ENCODE results near the gene OVOL2.

DNA sequence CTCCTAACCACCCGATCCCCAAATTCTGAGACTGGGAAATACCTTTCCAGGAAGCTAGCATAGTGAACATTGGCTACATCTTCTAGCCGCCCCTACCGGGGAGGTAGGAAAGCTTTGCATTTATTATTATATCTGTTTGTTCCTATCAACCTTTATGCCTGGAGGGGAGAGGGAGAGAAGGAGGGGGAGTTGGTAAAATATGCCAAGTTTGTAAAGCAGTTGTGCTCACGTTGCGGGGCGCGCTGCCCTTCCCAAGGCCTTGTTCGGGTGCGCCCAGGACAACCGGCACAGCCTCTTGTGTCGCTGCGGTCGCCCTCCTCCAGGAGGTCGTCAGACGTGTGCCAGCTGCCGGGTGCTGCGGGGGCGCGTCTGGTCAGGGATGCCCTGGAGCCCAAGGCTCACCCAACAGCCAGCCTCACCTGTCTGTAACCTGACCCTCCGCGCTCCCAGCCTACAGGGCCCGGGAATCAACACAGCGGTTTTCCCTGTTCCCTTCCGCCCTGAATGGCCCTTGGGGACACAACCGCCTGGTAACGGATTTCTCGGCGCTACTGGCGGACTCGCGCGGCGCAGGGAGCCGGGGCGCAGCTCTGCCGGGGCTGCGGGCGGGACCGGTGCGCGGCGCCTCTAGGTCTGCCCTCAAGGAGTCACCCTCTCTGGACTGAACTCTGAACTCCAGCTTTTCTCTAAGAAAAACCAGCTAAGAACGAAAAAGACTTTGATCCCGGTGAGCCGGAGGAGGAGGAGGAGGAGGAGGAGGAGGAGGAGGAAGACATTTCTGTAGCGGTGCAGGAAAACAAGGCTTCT is 1.1 kb upstream of the OVOL2 start:
- TF ChIP-seq, protein P1, sequence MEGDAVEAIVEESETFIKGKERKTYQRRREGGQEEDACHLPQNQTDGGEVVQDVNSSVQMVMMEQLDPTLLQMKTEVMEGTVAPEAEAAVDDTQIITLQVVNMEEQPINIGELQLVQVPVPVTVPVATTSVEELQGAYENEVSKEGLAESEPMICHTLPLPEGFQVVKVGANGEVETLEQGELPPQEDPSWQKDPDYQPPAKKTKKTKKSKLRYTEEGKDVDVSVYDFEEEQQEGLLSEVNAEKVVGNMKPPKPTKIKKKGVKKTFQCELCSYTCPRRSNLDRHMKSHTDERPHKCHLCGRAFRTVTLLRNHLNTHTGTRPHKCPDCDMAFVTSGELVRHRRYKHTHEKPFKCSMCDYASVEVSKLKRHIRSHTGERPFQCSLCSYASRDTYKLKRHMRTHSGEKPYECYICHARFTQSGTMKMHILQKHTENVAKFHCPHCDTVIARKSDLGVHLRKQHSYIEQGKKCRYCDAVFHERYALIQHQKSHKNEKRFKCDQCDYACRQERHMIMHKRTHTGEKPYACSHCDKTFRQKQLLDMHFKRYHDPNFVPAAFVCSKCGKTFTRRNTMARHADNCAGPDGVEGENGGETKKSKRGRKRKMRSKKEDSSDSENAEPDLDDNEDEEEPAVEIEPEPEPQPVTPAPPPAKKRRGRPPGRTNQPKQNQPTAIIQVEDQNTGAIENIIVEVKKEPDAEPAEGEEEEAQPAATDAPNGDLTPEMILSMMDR (IDR thresholded peaks at IDR 0.05), result no peak
- TF ChIP-seq POLR2A (IDR thresholded peaks at IDR 0.05) (no peak), EP300 (IDR thresholded peaks at IDR 0.05) (no peak)

Data from ovary (tissue), 3 donors.